GM20431 (cell line): ENCODE data around the gene FSD1.
"Not testable (repeated sequence)": the region's sequence is repeated elsewhere in the genome, so short reads cannot be mapped to it uniquely, and the experiment has no call there.

ENCODE experiments used
- in situ Hi-C: fragments of 300-500 bp; cut with MseI, MboI; formaldehyde crosslinking; loops from one replicate; pipeline ENCODE4 v1.15.0; 2020; ENCODE audit warnings: low sequenced_read_pairs; ENCODE audit not compliant: unreplicated experiment

Gene FSD1

DNA sequence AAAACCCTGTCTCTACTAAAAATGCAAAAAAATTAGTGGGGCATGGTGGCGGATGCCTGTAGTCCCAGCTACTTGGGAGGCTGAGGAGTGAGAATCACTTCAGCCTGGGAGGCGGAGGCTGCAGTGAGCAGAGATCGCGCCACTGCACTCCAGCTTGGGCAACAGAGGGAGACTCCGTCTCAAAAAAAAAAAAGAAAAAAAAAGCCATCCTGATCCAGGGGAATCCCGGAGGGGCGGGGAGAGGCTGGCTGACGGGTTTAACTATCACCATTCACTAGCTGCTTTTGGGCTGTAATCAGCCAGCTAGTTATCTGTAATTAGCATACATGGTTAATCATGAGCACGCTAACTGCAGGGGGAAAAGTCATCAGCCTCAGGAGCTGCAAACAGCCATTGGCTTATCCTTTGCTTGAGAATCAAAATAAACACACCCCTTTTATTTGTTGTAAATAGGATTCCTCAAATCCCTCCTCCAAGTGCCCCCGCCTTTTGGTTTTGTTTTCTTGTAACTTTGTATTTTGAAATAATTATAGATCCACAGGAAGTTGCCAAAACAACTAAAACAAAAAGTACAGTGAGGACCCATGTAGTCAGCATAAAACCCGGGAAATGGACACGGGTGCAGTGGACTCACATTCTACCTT lies 9.6 kb downstream of the FSD1 start:
- in situ Hi-C loops = no loop called here

GRCh38 chr19:4316956-4317355 lies 12.6 kb downstream of the FSD1 start:
- in situ Hi-C loops = no loop called here

- in situ Hi-C loops = no loop called here
These were observed 14.1 kb downstream of the FSD1 start for GRCh38 chr19:4318460-4318859.

GRCh38 chr19:4319067-4319718 lies 14.8 kb downstream of the FSD1 start:
- in situ Hi-C loops = no loop called here

DNA sequence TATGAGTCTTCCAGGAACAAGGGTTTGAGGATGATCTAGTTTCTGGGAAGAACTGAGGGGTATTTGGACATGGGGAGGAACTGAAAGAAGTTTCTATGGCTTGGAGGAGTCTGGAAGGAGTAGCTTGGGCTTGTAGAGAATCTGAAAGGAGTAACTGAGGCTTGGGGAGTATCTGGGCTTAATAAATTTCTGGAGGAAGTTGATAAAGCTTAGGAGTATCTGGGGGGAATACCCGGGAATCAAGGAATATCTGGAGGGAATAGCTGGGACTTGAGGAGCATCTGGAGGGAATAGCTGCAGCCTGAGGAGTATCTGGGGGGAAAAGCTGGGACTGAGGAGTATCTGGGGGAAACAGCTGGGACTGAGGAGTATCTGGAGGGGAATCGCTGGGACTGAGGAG lies 16.0 kb downstream of the FSD1 start:
- in situ Hi-C loops = no loop called here

- in situ Hi-C loops = no loop called here
These were observed 18.7 kb downstream of the FSD1 start for GRCh38 chr19:4322942-4323665.

DNA sequence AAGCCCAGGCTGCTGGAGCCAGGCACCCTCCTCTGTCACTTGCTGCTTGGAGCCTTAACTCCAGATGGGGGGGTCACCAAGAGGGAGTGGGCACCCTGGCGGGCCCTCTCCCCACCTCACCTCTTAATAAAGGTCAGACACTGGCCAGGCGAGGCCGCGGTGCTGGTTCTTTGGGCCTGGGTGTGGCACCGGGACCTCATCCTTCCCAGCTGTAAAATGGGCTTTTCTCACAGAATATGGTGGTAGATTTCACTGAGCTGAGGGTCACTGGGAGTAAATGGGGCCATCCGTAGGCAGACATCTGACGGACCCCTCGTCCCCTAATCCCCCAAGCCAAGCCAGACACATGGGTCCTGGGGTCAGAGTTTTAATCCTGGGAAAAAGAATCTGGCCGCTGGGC lies 19.3 kb downstream of the FSD1 start:
- in situ Hi-C loops = no loop called here

DNA sequence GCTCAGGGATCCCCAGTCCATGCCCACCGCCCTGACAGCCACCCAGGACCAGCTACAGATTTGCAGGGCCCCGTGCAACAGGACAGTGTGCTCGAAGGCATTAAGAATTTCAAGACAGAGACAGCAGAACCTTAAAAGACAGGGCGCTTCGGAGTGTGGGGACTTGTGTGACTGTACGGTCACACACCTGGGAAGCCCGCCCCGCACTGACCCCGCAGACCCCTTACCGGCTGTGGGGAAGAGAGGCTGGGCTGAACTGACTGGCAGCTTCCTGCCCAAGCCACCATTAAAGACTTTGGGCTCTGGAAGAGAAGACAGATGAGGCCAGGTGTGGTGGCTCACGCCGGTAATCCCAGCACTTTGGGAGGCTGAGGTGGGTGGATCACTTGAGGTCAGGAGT lies 19.8 kb downstream of the FSD1 start:
- in situ Hi-C loops = no loop called here

- in situ Hi-C loops = no loop called here
These were observed 21.9 kb downstream of the FSD1 start for GRCh38 chr19:4326215-4326836.

GRCh38 chr19:4326837-4327251 lies 22.4 kb downstream of the FSD1 start:
- in situ Hi-C loops = no loop called here

GRCh38 chr19:4327252-4327876 lies 23.0 kb downstream of the FSD1 start:
- in situ Hi-C loops = no loop called here

DNA sequence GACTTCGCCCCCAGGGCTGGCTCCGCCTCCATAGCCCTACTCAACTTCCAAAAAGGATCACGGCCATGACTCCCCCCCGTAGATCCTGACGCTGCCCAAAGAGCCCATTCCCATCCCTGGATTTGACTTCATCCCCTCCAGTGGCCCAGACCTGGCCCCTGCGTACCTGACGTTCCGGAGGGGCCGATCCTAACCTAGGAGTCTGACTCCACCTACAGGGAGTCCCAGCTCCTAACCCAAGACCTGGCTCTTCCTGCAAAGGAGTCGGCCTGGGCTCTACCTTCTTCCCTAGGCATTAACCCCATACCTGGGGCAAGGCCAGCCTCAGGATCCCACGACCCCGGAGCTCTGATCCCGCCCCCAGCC lies 23.5 kb downstream of the FSD1 start:
- in situ Hi-C loops = no loop called here

GRCh38 chr19:4328243-4328990 lies 24.0 kb downstream of the FSD1 start:
- in situ Hi-C loops = no loop called here

DNA sequence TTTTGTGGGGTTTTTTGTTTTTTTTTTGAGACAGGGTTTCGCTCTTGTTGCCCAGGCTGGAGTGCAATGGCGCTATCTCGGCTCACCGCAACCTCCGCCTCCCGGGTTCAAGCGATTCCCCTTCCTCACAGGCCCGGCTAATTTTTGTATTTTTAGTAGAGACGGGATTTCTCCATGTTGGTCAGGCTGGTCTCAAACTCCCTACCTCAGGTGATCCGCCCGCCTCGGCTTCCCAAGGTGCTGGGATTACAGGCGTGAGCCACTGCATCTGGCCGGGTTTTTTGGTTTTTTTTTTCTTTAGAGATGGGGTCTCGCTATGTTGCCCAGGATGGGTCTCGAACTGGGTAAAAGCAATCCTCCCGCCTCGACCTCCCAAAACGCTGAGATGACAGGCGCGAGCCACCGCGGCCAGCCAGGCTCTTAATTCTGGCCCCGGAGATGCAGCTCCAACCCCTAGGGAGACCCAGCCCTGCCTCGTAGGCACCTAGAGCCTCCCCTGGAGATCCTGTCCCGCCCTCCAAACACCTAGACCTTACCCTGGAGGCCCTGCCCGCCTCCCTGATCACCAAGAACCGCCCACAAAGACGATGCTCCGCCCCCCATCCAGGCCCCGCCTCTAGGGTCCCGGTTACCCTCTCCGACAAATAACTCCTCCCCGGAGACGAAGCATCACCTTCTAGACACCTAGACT lies 24.7 kb downstream of the FSD1 start:
- in situ Hi-C loops = not testable (repeated sequence)

DNA sequence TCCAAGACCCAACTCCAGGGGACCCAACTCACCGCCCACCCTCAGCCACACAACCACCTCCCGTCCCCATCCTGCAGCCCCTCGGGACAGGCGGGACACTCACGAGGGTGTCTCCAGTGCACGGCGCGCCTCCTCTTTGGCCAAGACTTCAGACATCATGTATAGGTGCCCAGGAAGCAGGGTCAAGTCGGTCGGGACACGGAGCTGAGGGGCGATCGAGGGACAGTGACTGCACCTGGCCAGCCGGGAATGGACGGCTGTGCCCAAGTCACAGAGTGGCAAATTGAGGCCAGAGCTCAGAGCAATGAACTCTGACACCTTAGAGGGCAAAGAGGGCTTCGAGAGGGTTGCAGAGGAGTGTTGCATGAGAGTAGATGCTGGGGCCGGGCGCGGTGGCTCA lies 25.5 kb downstream of the FSD1 start:
- in situ Hi-C loops = no loop called here

- in situ Hi-C loops = no loop called here
These were observed 30.7 kb downstream of the FSD1 start for GRCh38 chr19:4334929-4335570.

DNA sequence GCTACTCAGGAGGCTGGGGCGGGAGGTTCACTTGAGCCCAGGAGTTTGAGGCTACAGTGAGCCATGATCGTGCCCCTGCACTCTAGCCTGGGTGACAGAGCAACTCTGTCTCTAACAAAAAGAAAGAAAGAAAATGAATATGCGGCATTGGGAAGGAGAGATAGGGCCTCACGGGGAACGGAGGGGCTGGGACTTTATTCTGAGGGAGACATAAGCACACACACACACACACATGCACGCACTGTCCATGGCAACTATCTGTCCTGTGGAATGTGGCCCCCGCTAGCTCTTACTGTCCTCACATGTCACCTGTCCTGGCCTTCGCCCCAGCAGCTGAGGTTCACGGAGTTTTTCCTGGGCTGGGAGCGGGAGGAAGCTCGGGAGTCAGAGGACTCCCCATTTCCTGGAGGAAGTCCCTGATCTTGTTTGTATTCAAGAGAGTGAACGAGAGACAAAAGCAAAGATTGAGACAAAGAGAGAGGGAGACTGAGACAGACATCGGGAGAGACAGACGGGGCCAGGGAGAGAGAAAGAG lies 33.6 kb downstream of the FSD1 start:
- in situ Hi-C loops = no loop called here

GRCh38 chr19:4338441-4339355 lies 34.3 kb downstream of the FSD1 start, which contains the start of gene STAP2:
Gene STAP2, minus strand, starts transcription at chr19:4338827. Its CDS starts 74 bp downstream, at chr19:4338753.
- in situ Hi-C loops = no loop called here
